Dendritic cell treated with granulocyte-macrophage colony-stimulating factor and Interleukin-4, amounts not matched to agents 40 ng/mL and 50 ng/mL, for 4 days (primary cell): ENCODE measurements around the gene GPC6.

Experiments
- H3K27ac Mint-ChIP-seq: one replicate; pipeline ENCODE4 v1.8.0; 2022; ENCODE audit warnings: mild to moderate bottlenecking, mixed read lengths
- H3K27me3 Mint-ChIP-seq: one replicate; pipeline ENCODE4 v1.8.0; 2022; ENCODE audit warnings: mild to moderate bottlenecking, mixed read lengths
- H3K36me3 Mint-ChIP-seq: one replicate; pipeline ENCODE4 v1.8.0; 2022; ENCODE audit warnings: low read depth, mixed read lengths
- H3K4me1 Mint-ChIP-seq: one replicate; pipeline ENCODE4 v1.8.0; 2022; ENCODE audit warnings: low read depth, mixed read lengths
- H3K4me3 Mint-ChIP-seq: one replicate; pipeline ENCODE4 v1.8.0; 2022; ENCODE audit warnings: mild to moderate bottlenecking, moderate library complexity, mixed read lengths
- H3K9me3 Mint-ChIP-seq: one replicate; pipeline ENCODE4 v1.8.0; 2022; ENCODE audit warnings: mixed read lengths
- intact Hi-C: fragments of 100-400 bp; cut with micrococcal nuclease; formaldehyde crosslinking; loops from one replicate; pipeline ENCODE4 v1.15.0; 2022

The GPC6 gene

DNA sequence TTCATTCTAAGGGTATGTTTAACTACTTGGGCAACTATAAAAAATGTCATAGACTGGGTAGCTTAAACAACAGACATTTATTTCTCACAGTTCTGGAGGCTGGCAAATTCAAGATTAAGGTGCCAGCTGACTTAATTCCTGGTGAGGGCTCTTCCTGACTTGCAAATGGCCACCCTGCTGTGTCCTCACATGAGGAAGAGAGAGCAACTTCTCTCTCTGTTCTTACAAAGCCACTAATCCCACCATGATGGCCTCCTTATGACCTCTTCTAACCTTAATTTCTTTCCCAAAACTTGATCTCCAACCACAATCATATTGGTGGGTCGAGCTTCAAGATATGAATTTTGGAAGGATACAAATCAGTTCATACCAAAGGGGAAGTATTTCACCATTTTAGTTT, 853.9 kb downstream of the GPC6 start:
- Mint-ChIP-seq H3K9me3 (peaks cover 38% of the 10 kb centered on the region), H3K27ac (no peak overlapping the region), H3K27me3 (no peaks in the 10 kb centered on the region), H3K4me1 (no peaks in the 10 kb centered on the region), H3K4me3 (no peak overlapping the region), H3K36me3 (no peaks in the 10 kb centered on the region)
- intact Hi-C loops: no loop called here

DNA sequence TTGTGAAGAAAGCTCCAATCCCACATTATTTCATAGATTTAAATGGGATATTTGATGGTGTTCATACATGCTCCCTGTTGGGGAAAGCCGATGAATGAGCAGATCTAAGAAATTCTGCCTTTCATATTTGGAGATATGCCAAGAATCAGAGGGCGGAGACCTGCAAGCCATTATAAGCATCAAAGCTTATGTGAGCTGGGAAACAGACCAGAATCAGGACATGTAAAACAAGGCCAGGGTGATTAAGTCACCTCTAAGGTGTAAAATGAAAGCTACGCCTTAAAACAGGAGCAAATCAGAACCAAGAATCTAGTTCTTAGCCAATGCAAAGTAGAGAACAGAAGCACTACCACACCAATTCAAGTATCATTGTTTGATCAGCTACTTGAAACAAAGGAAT, 860.5 kb downstream of the GPC6 start:
- Mint-ChIP-seq H3K36me3 (no peaks in the 10 kb centered on the region), H3K4me1 (no peaks in the 10 kb centered on the region), H3K27ac (no peak overlapping the region), H3K27me3 (no peaks in the 10 kb centered on the region), H3K4me3 (no peak overlapping the region), H3K9me3 (peaks cover 9% of the 10 kb centered on the region)
- intact Hi-C loops: no loop called here

DNA sequence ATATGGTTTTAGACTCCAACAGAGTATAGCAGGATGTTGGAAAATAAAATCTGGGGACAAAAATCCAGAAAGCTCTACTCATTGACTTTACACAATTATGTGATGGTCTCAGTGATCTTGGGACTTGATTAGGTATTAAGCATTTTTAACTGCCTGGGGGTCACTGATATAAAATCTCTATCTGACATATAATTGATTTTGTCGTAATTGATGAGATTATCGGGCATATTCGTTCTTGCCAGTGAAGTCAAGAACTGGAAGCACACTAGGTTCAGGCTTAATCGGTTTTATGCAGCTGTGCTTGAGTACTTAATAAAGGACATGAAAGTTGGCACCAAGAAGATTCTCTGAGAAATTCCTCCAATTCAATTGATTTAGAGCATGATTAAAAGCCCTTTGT, 862.1 kb downstream of the GPC6 start:
- Mint-ChIP-seq H3K4me3 (no peak overlapping the region), H3K36me3 (no peaks in the 10 kb centered on the region), H3K27me3 (no peaks in the 10 kb centered on the region), H3K9me3 (peaks cover 14% of the 10 kb centered on the region), H3K27ac (no peak overlapping the region), H3K4me1 (no peaks in the 10 kb centered on the region)
- intact Hi-C loops: no loop called here

DNA sequence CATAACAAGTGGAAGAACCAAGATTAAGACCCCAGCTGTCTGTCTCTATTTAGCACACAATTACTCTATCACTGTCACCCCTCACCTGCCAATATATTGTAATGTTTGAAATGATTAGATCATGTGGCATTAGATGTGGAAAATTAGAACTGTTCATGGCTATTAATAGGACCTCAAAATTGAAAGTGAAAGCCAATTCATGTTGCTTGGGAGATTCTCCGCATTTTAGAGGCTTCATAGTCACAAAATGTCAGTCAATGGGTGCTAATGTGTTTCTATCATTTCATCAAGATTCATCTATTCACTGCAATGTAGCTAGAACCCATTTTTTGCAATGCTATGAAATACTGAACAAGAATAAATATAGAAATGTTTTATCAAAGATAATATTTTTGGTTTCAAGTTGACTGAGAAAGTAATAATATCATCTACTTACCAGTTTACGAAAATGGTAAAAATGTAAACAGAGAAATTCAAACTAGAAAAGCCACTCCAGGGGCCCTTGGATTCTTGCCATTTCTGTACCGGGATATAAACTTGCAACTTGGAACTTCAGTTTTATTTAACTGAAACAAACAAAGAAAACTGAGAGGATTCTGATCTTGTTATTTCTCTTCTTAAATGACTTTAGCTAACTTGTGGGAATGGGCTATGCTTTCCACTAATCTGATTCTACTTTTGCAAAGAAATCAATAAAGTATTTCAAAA, 864.3 kb downstream of the GPC6 start:
- intact Hi-C loops: no loop called here
- no peak overlapping the region for H3K27ac Mint-ChIP-seq
- peaks cover 23% of the 10 kb centered on the region for H3K9me3 Mint-ChIP-seq
- no peaks in the 10 kb centered on the region for H3K36me3 Mint-ChIP-seq
- no peaks in the 10 kb centered on the region for H3K27me3 Mint-ChIP-seq
- H3K4me3 Mint-ChIP-seq: no peak overlapping the region
- no peaks in the 10 kb centered on the region for H3K4me1 Mint-ChIP-seq

DNA sequence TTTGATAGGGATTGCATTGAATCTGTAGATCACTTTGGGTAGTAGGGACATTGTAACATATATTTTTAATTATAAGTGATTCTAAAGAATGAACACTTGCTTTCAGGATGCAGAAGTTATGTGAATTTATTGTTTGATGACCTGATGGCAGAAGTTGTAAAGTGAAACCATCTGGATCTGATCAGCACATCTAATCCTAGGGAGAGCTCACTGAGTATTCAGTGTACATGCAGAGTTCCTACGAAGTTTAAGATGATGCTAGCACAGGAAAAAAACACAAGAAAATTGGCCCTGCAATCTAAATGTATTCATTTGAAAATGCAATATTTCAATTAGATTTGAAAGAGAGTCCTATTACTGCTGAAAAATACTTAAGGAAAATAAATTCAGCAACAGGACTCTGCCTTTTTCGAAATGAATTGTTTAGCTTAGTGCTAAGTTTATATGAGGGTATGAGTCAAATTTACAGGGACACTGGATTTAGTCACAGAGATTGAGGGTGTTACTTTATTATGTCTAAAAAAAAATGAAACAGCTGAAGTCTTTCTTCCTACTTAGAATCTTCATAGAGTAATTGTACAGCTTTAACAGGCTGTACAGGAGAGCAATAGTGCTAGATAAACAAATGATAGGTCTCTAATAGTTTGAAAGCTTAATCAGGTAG, 867.2 kb downstream of the GPC6 start:
- Mint-ChIP-seq H3K4me3 (no peak overlapping the region), H3K9me3 (peaks cover 23% of the 10 kb centered on the region)

DNA sequence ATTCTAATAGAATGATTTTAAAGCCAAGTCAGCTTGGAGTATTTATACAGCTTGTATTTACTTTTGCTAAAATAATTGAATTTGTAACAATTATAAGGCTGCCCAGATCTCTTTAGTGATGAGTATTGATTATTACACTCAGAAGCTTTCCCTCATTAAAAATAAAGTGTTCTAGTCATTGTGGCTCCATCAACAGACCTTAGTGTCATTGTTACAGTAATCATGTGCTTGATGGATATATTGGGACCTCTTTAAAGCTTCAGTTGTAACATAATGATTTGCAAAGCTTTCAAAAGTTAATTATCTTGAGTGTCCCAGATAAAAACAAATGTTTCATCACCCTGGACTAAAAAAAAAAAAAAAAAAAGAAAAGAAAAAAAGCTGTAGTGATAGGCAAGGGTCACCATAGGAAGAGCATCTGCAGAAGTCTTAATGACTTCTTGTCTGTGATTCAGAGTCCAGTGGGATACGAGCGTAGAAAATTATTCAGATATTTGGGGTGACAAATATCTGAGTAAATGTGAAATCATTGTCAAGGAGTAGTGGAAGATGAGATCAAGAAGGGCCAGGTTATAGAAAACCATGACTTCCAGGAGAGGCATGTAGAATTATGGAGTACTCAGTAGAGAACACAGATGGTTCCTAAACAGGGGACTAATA, 883.2 kb downstream of the GPC6 start:
- Mint-ChIP-seq H3K27ac (no peak overlapping the region), H3K36me3 (no peaks in the 10 kb centered on the region), H3K27me3 (no peaks in the 10 kb centered on the region), H3K9me3 (peaks cover 30% of the 10 kb centered on the region), H3K4me3 (no peak overlapping the region), H3K4me1 (peaks cover 11% of the 10 kb centered on the region)
- intact Hi-C loops: no loop called here

More for the DNA sequence above, 867.2 kb downstream of the GPC6 start:
- H3K36me3 Mint-ChIP-seq: no peaks in the 10 kb centered on the region
- no peaks in the 10 kb centered on the region for H3K4me1 Mint-ChIP-seq
- no peaks in the 10 kb centered on the region for H3K27me3 Mint-ChIP-seq
- no peak overlapping the region for H3K27ac Mint-ChIP-seq
- intact Hi-C loops: no loop called here

DNA sequence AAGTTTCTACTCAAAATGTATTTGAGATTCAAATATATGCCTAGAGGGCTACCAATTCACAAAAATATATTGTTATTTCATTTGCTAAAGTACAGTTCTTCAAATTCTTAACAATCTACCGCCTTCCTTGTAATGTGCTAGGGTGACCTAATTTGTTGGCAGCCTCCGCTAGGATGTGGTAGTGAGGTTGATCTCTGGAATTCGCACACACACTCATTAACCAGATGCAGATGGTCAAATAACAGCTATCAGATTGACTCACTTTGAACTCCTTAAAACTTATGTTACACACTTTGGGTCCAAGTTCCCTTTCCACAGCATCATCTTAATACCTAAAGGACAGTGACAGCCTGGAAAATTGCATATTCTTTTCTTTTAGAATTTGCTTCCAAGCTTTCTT, 885.6 kb downstream of the GPC6 start:
- intact Hi-C loops: no loop called here
- peaks cover 5% of the 10 kb centered on the region for H3K4me1 Mint-ChIP-seq
- no peak overlapping the region for H3K4me3 Mint-ChIP-seq
- no peaks in the 10 kb centered on the region for H3K36me3 Mint-ChIP-seq
- no peak overlapping the region for H3K27ac Mint-ChIP-seq
- H3K27me3 Mint-ChIP-seq: no peaks in the 10 kb centered on the region
- H3K9me3 Mint-ChIP-seq: peaks cover 9% of the 10 kb centered on the region

DNA sequence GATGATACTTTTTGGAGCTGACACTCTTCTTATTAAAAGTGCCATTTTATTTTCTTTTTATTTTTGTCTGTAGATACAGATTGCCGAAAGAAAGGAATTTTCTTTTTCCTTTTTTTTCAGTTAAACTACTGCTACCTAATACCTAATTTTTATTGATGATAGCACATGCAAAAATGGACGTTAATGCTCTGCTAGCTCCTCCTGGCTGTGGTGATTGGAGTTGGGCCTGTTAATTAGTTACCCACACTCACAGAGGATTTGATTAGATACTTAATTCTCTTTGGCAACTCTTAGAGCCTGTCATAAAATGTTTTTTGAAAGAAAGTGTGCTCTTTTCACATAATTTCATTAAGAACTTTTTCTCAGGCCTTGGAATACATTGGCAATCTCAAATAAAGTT, 886.1 kb downstream of the GPC6 start:
- Mint-ChIP-seq H3K27me3 (no peaks in the 10 kb centered on the region), H3K36me3 (no peaks in the 10 kb centered on the region), H3K9me3 (peaks cover 8% of the 10 kb centered on the region), H3K4me1 (peaks cover 5% of the 10 kb centered on the region), H3K27ac (no peak overlapping the region), H3K4me3 (no peak overlapping the region)
- intact Hi-C loops: no loop called here

DNA sequence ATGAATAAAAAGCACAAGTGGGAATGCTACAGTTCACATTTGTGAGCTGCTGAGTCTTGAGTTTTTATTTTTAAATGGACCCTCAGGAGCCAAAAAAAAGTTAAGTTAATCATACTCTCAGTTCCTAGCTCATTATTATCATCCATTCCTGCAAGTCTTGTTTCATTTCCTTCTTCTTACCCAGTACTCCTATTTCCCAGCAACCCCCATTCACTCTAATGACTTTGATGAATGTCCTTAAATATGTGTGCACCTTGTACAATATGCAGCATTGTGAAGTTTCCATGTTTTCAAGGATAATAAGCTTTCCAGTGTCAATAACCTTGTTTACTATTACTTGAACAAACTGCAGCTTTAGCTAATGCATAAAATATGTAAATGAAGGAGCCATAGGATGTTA, 886.6 kb downstream of the GPC6 start:
- Mint-ChIP-seq H3K27me3 (no peaks in the 10 kb centered on the region), H3K9me3 (peaks cover 8% of the 10 kb centered on the region), H3K27ac (no peak overlapping the region), H3K4me3 (no peak overlapping the region), H3K4me1 (peaks cover 5% of the 10 kb centered on the region), H3K36me3 (no peaks in the 10 kb centered on the region)
- intact Hi-C loops: no loop called here

DNA sequence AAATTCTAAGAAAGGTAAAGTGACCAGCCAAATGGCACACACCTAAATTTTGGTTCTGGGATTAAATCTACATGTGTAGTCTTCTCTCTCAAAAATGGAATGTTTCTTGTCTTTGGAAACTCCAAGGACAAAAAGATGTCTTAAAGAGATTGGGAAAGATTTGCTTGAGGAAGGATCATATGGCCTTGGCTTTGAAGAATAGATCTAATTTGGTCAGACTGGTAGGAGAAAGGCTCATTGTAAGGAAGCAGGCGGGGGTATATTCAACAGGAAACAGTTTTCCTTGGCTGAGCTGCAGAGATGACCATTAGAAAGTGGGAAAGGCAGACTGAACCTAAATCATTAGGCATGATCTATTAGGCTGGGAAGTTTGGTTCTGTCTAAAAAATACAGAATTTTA, 887.6 kb downstream of the GPC6 start:
- Mint-ChIP-seq H3K27ac (no peak overlapping the region), H3K4me1 (peaks cover 5% of the 10 kb centered on the region), H3K4me3 (no peak overlapping the region), H3K9me3 (peaks cover 8% of the 10 kb centered on the region), H3K27me3 (no peaks in the 10 kb centered on the region), H3K36me3 (no peaks in the 10 kb centered on the region)
- intact Hi-C loops: no loop called here

DNA sequence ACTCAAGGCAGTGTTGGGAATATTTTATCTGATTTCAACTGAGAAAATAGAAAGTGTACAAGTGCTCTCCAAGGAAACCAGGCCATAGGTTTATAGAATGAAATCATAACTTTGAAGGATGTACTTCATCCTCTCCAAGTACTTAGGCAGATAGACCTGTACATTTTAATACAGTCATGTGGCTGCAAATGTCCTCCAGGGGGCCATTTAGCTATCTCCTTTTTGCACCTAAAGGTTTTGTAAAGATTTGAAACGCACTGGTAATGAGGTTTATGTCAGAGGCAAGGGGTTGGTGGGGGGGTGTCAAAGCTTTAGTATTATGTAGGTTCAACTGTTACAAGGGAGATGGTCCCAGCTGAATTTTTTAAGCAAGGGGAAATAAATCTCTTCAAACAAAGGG, 888.4 kb downstream of the GPC6 start:
- no peak overlapping the region for H3K4me3 Mint-ChIP-seq
- H3K27me3 Mint-ChIP-seq: no peaks in the 10 kb centered on the region
- H3K27ac Mint-ChIP-seq: no peak overlapping the region
- H3K36me3 Mint-ChIP-seq: no peaks in the 10 kb centered on the region
- intact Hi-C loops: no loop called here
- H3K9me3 Mint-ChIP-seq: peaks cover 8% of the 10 kb centered on the region
- H3K4me1 Mint-ChIP-seq: peaks cover 5% of the 10 kb centered on the region

DNA sequence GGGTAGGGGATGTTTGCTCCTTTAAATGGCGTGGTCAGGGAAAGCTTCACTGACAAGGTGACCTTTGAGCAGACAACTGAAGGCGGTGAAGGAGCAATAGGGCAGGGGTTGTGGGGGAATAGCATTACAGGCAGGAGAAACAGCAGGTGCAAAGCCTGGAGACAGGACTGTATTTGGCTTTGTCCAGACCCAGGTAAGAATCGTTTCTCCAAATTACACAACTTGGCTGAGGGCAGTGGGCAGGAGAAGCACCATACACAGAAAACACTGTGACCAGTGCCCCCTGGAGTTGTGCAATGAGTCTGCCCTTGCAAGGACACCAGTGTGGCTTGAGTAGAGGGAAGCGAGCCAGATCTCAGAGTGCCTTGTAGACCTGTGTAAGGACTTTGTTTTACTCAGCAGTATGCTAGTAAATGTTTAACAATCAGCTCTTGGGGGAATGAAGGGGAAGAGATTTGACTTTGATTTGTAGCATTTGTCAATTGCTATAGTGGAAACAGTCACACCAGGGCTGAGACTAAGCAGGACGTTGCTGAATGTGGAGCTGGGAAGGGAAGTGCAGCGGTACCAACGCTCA, 892.8 kb downstream of the GPC6 start:
- Mint-ChIP-seq H3K9me3 (peaks cover 1% of the 10 kb centered on the region), H3K4me1 (no peaks in the 10 kb centered on the region), H3K36me3 (no peaks in the 10 kb centered on the region), H3K27me3 (peaks cover 2% of the 10 kb centered on the region), H3K4me3 (no peak overlapping the region), H3K27ac (no peak overlapping the region)
- intact Hi-C loops: no loop called here

DNA sequence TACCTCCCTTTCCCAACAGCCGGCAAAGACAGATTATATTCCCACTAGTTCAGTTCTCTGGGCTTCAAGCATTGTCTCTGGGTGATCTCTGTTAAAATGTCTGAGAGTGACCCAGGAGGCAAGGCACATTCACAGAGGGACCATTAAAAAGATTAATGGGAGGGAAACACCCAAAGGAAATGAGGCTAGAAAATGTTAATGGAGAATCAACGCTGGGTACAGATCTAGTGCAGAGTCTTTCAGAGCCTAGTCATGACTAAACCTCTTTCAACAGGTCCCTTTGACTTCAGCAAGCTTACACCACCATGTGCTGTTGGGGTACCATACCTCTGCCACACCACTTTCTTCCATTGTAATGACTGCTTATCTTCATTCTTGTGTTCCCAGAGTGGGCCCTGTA, 894.3 kb downstream of the GPC6 start:
- intact Hi-C loops: no loop called here
- H3K27me3 Mint-ChIP-seq: peaks cover 2% of the 10 kb centered on the region
- H3K36me3 Mint-ChIP-seq: no peaks in the 10 kb centered on the region
- no peak overlapping the region for H3K4me3 Mint-ChIP-seq
- no peaks in the 10 kb centered on the region for H3K4me1 Mint-ChIP-seq
- no peak overlapping the region for H3K27ac Mint-ChIP-seq
- H3K9me3 Mint-ChIP-seq: no peaks in the 10 kb centered on the region

DNA sequence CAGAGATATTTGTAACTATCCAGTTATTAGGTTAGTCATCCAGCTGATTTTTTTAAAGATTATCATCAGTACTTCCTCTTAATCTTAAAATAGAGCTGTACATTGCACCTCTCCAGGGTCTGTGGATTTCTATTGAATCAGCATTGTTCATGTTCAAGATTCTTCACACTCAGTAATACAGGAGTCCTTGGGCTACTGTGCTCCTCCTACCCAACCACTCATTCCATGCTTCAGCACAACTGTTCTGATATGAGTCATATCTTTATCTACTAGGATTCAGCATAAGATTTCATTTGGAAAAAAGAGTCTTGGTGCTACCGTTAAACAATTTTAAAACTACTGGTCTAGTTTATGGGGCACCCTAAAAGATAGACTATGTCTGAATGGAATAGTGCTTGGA, 895.1 kb downstream of the GPC6 start:
- no peaks in the 10 kb centered on the region for H3K36me3 Mint-ChIP-seq
- no peaks in the 10 kb centered on the region for H3K9me3 Mint-ChIP-seq
- H3K4me1 Mint-ChIP-seq: no peaks in the 10 kb centered on the region
- peaks cover 2% of the 10 kb centered on the region for H3K27me3 Mint-ChIP-seq
- no peak overlapping the region for H3K4me3 Mint-ChIP-seq
- H3K27ac Mint-ChIP-seq: no peak overlapping the region
- intact Hi-C loops: no loop called here
